Activated naive CD8-positive, alpha-beta T cell treated with anti-CD3 and anti-CD28 coated beads for 36 hours (primary cell): ENCODE measurements around the gene RALGAPA2. TPM values are rescaled to one million over a fixed set of nuclear protein-coding genes. Genes with fewer than 3 reads are reported as not detected.
"Not testable (repeated sequence)": the region's sequence is repeated elsewhere in the genome, so short reads cannot be mapped to it uniquely, and the experiment has no call there.

ENCODE experiments used
- DNase-seq: peaks from one replicate; pipeline ENCODE4 v3.0.0; 2021
- H3K27ac Mint-ChIP-seq: one replicate; pipeline ENCODE4 v1.8.0; 2022; ENCODE audit warnings: mild to moderate bottlenecking, moderate library complexity, mixed read lengths
- H3K27me3 Mint-ChIP-seq: one replicate; pipeline ENCODE4 v1.8.0; 2022; ENCODE audit warnings: mild to moderate bottlenecking, mixed read lengths
- H3K36me3 Mint-ChIP-seq: one replicate; pipeline ENCODE4 v1.8.0; 2021; ENCODE audit warnings: mild to moderate bottlenecking, mixed read lengths
- H3K4me1 Mint-ChIP-seq: one replicate; pipeline ENCODE4 v1.8.0; 2021; ENCODE audit warnings: mixed read lengths
- H3K4me3 Mint-ChIP-seq: one replicate; pipeline ENCODE4 v1.8.0; 2022; ENCODE audit warnings: mild to moderate bottlenecking, moderate library complexity, mixed read lengths
- H3K9me3 Mint-ChIP-seq: one replicate; pipeline ENCODE4 v1.8.0; 2022; ENCODE audit warnings: mixed read lengths
- total RNA-seq, 2 experiments: library from RNA; stranded (reverse); gene quantifications; one replicate each; pipeline ENCODE4 v1.2.3, GENCODE V29; 2021

RALGAPA2 gene
- total RNA-seq, 2 experiments from 2014 or later: 14.7 to 15.6 TPM

- H3K4me3 Mint-ChIP-seq: no peak overlapping the region
- peak overlapping the region; percentile 32 for H3K27ac Mint-ChIP-seq
- peaks cover 2% of the 10 kb centered on the region for H3K9me3 Mint-ChIP-seq
- H3K36me3 Mint-ChIP-seq: peaks cover 27% of the 10 kb centered on the region
- no peaks in the 10 kb centered on the region for H3K27me3 Mint-ChIP-seq
- no peak for DNase-seq
- peaks cover 25% of the 10 kb centered on the region for H3K4me1 Mint-ChIP-seq
Observed at GRCh38 chr20:20547221-20547875, 165.1 kb downstream of the RALGAPA2 start.

- peak overlapping the region; percentile 25 for H3K27ac Mint-ChIP-seq
Observed at GRCh38 chr20:20546402-20546801, 166.0 kb downstream of the RALGAPA2 start.

GRCh38 chr20:20543348-20543747 lies 169.1 kb downstream of the RALGAPA2 start:
- peaks cover 27% of the 10 kb centered on the region for H3K36me3 Mint-ChIP-seq
- H3K9me3 Mint-ChIP-seq, H3K27me3 Mint-ChIP-seq, H3K4me3 Mint-ChIP-seq, DNase-seq, H3K27ac Mint-ChIP-seq: not testable (repeated sequence)
- peaks cover 16% of the 10 kb centered on the region for H3K4me1 Mint-ChIP-seq

More at GRCh38 chr20:20546402-20546801, 166.0 kb downstream of the RALGAPA2 start:
- H3K36me3 Mint-ChIP-seq: peaks cover 27% of the 10 kb centered on the region
- no peak for DNase-seq
- no peaks in the 10 kb centered on the region for H3K27me3 Mint-ChIP-seq
- no peak overlapping the region for H3K4me3 Mint-ChIP-seq
- H3K4me1 Mint-ChIP-seq: peaks cover 25% of the 10 kb centered on the region
- peaks cover 2% of the 10 kb centered on the region for H3K9me3 Mint-ChIP-seq

- Mint-ChIP-seq H3K4me1 (no peaks in the 10 kb centered on the region), H3K36me3 (no peaks in the 10 kb centered on the region), H3K4me3 (no peak overlapping the region), H3K9me3 (no peaks in the 10 kb centered on the region), H3K27ac (no peak overlapping the region), H3K27me3 (no peaks in the 10 kb centered on the region)
- DNase-seq: no peak
Observed at GRCh38 chr20:20536240-20536933, 176.1 kb downstream of the RALGAPA2 start.

- no peak overlapping the region for H3K4me3 Mint-ChIP-seq
- no peaks in the 10 kb centered on the region for H3K4me1 Mint-ChIP-seq
- no peaks in the 10 kb centered on the region for H3K36me3 Mint-ChIP-seq
- H3K9me3 Mint-ChIP-seq: no peaks in the 10 kb centered on the region
- no peak overlapping the region for H3K27ac Mint-ChIP-seq
- H3K27me3 Mint-ChIP-seq: no peaks in the 10 kb centered on the region
- no peak for DNase-seq
Observed at GRCh38 chr20:20535051-20535450, 177.4 kb downstream of the RALGAPA2 start.

- no peak for DNase-seq
- H3K27ac Mint-ChIP-seq: no peak overlapping the region
- no peaks in the 10 kb centered on the region for H3K4me1 Mint-ChIP-seq
- no peak overlapping the region for H3K4me3 Mint-ChIP-seq
- no peaks in the 10 kb centered on the region for H3K27me3 Mint-ChIP-seq
- H3K9me3 Mint-ChIP-seq: no peaks in the 10 kb centered on the region
- peaks cover 4% of the 10 kb centered on the region for H3K36me3 Mint-ChIP-seq
Observed at GRCh38 chr20:20531283-20531682, 181.2 kb downstream of the RALGAPA2 start.

GRCh38 chr20:20530428-20531151 lies 181.9 kb downstream of the RALGAPA2 start:
- H3K4me3 Mint-ChIP-seq: no peak overlapping the region
- DNase-seq: no peak
- H3K27ac Mint-ChIP-seq: no peak overlapping the region
- H3K36me3 Mint-ChIP-seq: peaks cover 4% of the 10 kb centered on the region
- H3K4me1 Mint-ChIP-seq: no peaks in the 10 kb centered on the region
- no peaks in the 10 kb centered on the region for H3K27me3 Mint-ChIP-seq
- H3K9me3 Mint-ChIP-seq: no peaks in the 10 kb centered on the region

- H3K4me3 Mint-ChIP-seq: no peak overlapping the region
- H3K9me3 Mint-ChIP-seq: no peaks in the 10 kb centered on the region
- H3K27me3 Mint-ChIP-seq: no peaks in the 10 kb centered on the region
- no peak overlapping the region for H3K27ac Mint-ChIP-seq
- H3K36me3 Mint-ChIP-seq: peaks cover 5% of the 10 kb centered on the region
- DNase-seq: no peak
- H3K4me1 Mint-ChIP-seq: no peaks in the 10 kb centered on the region
Observed at GRCh38 chr20:20529597-20529996, 182.8 kb downstream of the RALGAPA2 start.

- Mint-ChIP-seq H3K27me3 (no peaks in the 10 kb centered on the region), H3K4me3 (no peak overlapping the region), H3K27ac (no peak overlapping the region), H3K4me1 (no peaks in the 10 kb centered on the region), H3K36me3 (peaks cover 7% of the 10 kb centered on the region), H3K9me3 (no peaks in the 10 kb centered on the region)
- DNase-seq: no peak
Observed at GRCh38 chr20:20528861-20529260, 183.6 kb downstream of the RALGAPA2 start.

- no peak overlapping the region for H3K4me3 Mint-ChIP-seq
- no peaks in the 10 kb centered on the region for H3K27me3 Mint-ChIP-seq
- H3K36me3 Mint-ChIP-seq: peaks cover 7% of the 10 kb centered on the region
- DNase-seq: no peak
- no peaks in the 10 kb centered on the region for H3K9me3 Mint-ChIP-seq
- no peak overlapping the region for H3K27ac Mint-ChIP-seq
- no peaks in the 10 kb centered on the region for H3K4me1 Mint-ChIP-seq
Observed at GRCh38 chr20:20527661-20528060, 184.8 kb downstream of the RALGAPA2 start.

GRCh38 chr20:20525756-20526155 lies 186.7 kb downstream of the RALGAPA2 start:
- Mint-ChIP-seq H3K9me3 (no peaks in the 10 kb centered on the region), H3K4me3 (no peak overlapping the region), H3K36me3 (peaks cover 8% of the 10 kb centered on the region), H3K4me1 (no peaks in the 10 kb centered on the region), H3K27me3 (no peaks in the 10 kb centered on the region), H3K27ac (no peak overlapping the region)
- DNase-seq: no peak

GRCh38 chr20:20525214-20525613 lies 187.2 kb downstream of the RALGAPA2 start:
- no peak overlapping the region for H3K4me3 Mint-ChIP-seq
- peaks cover 12% of the 10 kb centered on the region for H3K36me3 Mint-ChIP-seq
- H3K4me1 Mint-ChIP-seq: no peaks in the 10 kb centered on the region
- H3K9me3 Mint-ChIP-seq: no peaks in the 10 kb centered on the region
- H3K27me3 Mint-ChIP-seq: no peaks in the 10 kb centered on the region
- no peak for DNase-seq
- no peak overlapping the region for H3K27ac Mint-ChIP-seq

GRCh38 chr20:20524756-20525155 lies 187.7 kb downstream of the RALGAPA2 start:
- DNase-seq: no peak
- H3K36me3 Mint-ChIP-seq: peaks cover 12% of the 10 kb centered on the region
- no peaks in the 10 kb centered on the region for H3K27me3 Mint-ChIP-seq
- H3K4me1 Mint-ChIP-seq: no peaks in the 10 kb centered on the region
- H3K9me3 Mint-ChIP-seq: no peaks in the 10 kb centered on the region
- H3K4me3 Mint-ChIP-seq: no peak overlapping the region
- no peak overlapping the region for H3K27ac Mint-ChIP-seq

GRCh38 chr20:20521736-20522135 lies 190.7 kb downstream of the RALGAPA2 start:
- H3K36me3 Mint-ChIP-seq: peaks cover 13% of the 10 kb centered on the region

GRCh38 chr20:20520776-20521175 lies 191.7 kb downstream of the RALGAPA2 start:
- no peak for DNase-seq
- Mint-ChIP-seq H3K27me3 (no peaks in the 10 kb centered on the region), H3K4me3 (no peak overlapping the region), H3K36me3 (peaks cover 16% of the 10 kb centered on the region), H3K9me3 (no peaks in the 10 kb centered on the region), H3K4me1 (no peaks in the 10 kb centered on the region), H3K27ac (no peak overlapping the region)

More at GRCh38 chr20:20521736-20522135, 190.7 kb downstream of the RALGAPA2 start:
- no peaks in the 10 kb centered on the region for H3K4me1 Mint-ChIP-seq
- no peak overlapping the region for H3K4me3 Mint-ChIP-seq
- no peak overlapping the region for H3K27ac Mint-ChIP-seq
- H3K27me3 Mint-ChIP-seq: no peaks in the 10 kb centered on the region
- no peaks in the 10 kb centered on the region for H3K9me3 Mint-ChIP-seq
- no peak for DNase-seq
